Activated CD8-positive, alpha-beta memory T cell treated with anti-CD3 and anti-CD28 coated beads, Interleukin-2, amount 50 U/mL, for 1 hour (primary cell): ENCODE measurements around the gene SP2.

Experiments used
- DNase-seq: peaks from one replicate; pipeline ENCODE4 v3.0.0-alpha.2; 2020; ENCODE audit errors: extremely low read depth

Gene SP2

DNA sequence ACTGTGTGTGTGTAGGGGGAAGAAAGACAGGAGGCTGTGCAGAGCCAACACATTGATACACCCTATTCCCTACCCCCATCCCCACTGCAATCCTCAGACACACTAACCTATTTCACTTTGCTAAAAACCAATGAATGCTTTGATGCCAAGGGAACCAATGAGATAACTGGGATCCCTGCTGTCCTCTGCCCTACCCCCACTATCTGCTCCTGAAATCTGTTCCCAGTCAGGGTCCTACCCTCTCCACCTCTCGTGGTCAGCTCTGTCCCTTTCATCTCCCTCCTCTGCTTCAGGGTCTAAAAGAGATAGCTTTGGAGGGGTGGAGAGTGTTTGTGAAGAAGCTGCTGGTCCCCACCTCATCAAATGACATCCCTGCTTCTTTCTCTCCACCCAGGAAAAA lies 26.0 kb upstream of the SP2 start:
- no peak for DNase-seq

GRCh38 chr17:47871048-47871447 lies 25.0 kb upstream of the SP2 start:
- no peak for DNase-seq

- no peak for DNase-seq
Measured at GRCh38 chr17:47872019-47872650, 23.9 kb upstream of the SP2 start.

- DNase-seq: no peak
Measured at GRCh38 chr17:47872651-47873161, 23.3 kb upstream of the SP2 start.

GRCh38 chr17:47873200-47874090 lies 22.6 kb upstream of the SP2 start:
- DNase-seq: no peak

- DNase-seq: no peak
Measured at GRCh38 chr17:47875011-47875985, 20.7 kb upstream of the SP2 start.

GRCh38 chr17:47877368-47878034 lies 18.5 kb upstream of the SP2 start:
- no peak for DNase-seq

DNA sequence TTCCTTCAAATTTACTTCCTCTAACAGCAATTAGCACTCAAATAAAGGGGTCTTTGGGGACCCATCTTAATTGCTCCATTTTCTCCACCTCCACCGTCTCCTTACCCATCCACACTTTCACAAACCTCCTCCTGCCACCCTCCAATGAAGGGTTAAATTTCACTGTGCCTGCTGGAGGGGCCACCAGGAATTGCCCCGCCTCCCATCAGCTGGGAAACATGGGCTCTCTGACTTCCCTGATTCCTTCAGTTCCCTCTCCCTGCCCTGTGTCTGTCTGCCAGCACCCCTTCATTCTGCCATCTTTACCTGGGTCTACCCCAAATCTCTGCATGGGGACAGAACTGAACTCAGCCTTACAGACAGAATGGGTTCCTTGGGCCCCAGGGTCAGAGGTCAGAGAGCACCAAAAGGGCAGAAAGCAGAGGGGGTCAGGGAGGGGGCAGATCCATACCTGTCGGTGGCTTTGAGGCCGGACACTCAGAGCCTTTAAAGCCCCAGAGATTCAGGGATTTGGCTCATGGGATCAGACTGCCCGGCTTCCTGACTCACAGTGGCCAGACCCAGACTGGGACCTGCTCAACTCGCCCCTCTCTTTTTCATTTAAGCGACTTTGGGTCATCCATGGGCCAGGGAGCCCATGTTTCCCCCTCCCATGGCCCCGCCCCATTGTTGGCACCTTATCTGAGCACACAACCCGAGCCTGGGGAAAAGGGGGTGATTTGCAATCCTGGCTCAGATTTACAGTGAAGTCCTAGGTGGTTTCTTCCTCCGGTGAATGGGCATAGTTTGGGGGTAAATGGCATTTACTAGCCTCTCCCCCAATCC lies 17.6 kb upstream of the SP2 start:
- DNase-seq: no peak

DNA sequence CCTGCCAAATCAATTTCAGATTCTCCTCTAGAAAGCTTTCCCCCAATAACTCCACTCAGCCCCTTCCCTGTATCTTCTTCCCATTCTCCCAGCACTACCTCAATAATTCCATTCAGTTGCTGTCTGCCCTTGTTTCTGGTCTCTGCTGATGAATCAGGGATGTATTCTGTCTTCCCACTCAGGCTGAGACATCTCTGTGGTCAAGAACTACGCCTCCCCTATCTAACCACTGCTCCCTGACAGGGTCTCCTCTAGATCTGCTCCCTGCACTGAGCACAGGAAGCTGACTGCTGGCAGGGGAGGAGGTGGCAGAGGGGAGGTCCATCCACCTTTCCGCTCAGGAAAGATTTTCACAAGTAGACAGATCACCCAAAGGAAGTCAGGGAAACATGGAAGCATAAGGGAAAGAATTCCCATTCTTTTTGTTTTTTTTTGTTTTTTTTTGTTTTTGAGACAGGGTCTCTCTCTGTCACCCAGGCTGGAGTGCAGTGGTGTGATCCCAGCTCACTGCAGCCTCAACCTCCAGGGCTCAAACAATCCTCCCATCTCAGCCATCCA lies 16.9 kb upstream of the SP2 start:
- no peak for DNase-seq

DNA sequence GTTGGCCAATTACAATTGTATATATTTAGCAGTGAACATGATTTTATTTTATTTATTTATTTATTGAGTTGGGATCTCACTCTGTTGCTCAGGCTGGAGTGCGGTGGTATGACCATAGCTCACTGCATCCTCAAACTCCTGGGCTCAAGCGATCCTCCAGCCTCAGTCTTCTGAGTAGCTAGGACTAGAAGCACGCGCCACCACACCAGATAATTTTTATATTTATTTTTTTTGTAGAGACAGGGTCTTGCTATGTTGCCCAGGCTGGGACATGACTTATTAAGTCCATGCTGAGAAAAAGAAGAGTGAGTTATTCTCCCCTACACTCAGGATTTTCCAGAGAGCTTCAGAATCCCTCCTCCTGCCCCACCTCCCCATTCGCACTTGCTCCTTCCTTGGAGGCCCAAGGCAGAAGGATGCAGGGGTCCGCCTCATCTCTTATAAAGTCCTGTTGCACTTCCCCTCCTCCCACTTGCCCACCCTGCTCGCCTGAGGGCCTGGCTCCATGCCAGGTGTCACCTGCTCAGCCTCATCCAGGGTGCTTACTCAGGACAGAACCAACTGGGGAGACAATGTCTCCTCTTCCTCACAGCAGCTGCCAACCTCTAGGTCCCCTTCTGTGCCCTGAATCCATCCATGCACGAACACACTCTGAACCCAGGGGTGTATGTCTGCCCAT lies 16.1 kb upstream of the SP2 start:
- no peak for DNase-seq

DNA sequence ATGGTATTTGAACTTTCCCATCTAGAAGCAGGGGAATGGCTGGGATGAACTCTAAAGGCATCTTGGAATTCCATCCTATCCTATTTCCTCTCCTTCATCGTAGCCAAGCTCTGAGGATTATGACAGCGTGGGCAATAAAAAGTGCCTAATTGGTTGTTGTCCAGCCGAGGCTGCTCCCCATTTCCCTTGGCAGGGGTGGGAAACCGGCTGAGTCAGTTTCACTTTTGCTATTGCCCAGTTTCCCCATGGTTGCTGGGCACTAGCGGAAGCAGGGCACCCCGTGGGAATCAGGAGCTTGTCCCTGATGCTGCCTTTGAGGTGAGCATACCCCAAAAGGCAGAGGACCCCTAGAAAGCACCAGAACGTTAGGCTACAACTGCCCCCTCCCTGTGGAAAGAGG lies 13.8 kb upstream of the SP2 start:
- no peak for DNase-seq

DNA sequence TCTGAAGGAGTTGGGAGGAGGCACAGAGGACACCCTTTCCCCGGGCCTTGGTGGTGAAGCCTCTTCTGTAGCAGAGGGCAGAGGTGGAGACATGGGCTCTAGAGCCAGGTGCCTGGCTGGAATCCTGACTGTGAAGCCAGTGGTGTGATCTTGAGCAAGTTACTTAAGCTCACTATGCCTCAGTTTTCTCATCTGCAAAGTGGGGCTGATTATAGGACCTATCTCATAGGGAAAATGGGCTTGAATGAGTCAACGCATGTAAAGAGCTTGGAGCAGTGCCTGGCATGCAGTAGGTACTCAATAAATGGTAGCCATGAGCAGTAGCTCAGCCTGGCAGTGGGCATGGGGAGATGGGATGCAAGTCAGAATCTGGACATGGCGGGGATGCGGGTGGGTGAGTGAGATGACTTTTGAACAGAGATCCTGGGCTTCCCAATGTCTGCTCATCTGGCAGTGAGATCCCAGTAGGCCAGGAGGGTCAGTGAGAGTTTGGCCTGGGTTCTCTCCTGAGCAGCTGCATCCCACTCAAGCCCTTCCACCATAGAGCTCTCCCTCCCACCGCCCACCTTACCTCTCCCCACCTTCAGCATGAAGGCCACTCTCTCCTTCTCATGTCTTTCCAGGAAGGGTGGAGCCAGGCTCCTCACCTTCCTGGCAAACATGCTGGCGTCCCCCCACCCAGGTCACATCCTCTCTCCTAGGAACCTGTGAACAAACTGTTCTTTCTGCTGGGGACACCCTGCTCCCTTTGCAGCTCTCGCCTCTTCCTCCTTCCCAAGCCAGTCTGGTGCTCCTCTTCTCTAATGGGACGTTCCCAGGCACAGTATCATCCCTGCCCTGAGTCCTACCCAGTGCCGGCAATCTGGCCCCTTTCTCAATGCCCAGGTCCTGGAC lies 13.1 kb upstream of the SP2 start:
- DNase-seq: no peak

DNA sequence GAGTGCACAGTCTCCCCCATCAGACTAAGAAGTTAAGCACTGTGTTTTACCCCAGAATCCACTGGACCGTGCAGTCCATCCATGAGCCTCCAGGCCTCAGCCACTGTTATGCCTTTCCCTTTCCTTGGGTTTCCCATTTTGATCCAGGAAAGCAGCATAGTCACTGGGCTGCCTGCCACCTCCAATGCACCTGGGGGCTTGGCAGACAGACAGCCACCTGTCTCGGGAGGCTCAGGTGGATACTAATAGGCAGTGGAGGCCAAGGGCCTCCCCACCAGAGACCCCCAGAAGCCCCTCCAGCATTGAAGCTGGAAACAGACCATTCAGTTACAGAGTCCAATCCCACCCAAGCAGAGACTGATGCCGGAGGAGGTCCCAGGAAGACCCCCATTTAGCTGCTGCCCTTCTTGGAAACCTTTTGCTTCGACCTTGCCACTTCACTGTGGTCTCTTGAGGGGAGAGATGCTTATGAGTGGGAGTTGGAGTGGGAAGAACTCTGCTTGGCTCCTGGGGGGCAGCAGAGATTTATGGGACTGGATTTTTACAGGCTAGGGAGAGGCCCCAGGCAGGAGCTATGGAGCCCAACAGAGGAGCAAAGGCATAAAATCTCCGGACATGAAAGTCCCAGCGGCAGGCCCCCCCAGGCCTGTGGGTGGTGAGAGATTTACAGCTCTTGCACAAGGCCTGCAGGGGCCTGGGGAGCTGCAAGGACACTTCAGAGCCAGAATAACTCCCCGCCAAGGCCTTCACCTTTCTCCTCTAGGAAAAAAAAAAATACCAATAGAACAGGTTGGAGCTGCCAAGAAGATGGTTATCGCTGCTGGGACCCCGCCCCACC lies 12.2 kb upstream of the SP2 start:
- DNase-seq: no peak

DNA sequence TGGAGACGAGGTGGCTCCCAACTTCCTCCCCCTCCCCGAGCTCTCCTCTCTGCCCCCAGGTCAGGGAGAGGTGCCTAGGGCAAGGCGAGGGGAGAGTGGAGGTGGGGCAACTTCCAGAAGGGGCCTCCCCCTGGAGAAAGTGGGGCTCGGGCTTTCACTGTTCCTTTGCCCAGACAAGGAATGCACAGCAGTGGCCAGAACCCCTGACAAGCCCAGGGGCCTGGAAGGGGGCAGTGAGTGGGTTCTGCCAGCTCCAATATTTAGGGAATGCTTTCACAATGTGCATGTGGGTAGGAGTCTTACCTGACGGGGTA lies 11.7 kb upstream of the SP2 start:
- no peak for DNase-seq

DNA sequence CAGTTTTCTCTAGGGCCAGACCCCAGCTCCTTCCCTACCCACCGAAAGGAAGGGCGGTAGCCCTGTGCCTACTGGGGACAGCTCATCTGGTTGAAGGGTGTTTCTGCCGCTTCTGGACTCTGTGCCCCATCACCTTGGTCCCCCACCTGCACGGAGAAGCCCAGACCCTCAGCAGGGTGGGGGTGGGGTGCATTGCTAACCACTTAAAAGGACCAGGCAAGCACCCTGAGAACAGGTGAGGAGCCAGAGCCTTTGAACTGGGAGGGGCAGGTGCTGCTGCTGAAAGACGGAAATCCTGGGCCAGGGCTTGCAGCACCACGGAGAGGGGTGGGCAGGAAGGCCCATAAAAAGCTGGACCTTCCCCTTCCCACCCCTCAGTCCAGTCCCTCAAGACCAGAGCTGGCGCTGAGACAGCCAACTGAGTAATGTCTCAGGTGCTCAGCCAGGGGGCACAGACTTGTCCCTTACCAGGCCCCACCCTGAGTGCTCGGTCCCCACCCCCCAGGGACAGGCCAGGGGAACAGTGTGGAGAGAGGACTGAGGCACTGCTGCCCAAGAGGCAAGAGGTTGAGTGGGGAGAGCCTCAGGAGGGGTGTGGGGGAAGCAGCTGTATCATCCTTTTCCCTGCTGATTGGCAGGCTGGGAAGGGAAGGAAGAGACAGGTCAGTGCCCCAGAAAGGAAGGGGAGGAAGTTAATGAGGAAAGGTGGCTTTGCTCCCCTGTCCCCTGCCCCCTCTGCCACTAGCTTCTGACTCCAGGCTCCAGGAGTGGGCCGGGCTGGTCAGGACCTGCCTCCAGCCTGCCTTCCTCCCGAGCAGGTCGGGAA lies 10.9 kb upstream of the SP2 start:
- DNase-seq: no peak

DNA sequence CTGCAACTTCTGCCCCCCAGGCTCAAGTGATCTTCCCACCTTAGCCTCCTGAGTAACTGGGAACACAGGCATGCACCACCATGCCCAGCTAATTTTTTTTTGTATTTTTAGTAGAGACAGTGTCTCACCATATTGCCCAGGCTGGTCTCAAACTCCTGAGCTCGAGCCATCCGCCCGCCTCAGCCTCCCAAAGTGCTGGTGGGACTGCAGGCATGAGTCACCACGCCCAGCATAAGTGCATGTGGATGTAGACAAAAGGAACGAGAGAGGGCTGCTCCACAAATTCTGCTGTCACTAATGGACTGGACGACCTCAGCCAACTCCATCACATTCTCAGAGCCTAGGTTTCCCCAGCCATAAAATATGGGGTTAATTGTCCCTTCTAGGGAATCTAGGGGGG lies 7.7 kb upstream of the SP2 start:
- no peak for DNase-seq
